HEK293 (cell line): Measurements from ENCODE around the gene BICD1.

Experiments
- CTCF ChIA-PET: fragments of 350-600 bp; formaldehyde crosslinking; extraction: SDS; loops from one replicate; lab custom pipeline; 2021; ENCODE audit warnings: antibody characterized with exemption; lab: Yijun Ruan, JAX
- POLR2A ChIA-PET: fragments of 300-600 bp; formaldehyde crosslinking; extraction: SDS; loops from one replicate; lab custom pipeline; 2020; ENCODE audit warnings: antibody characterized with exemption, inconsistent platforms; lab: Yijun Ruan, JAX
- H3K27ac ChIP-seq: fragments of 200-500 bp; sonication (Bioruptor generic); 2 replicates; pipeline ENCODE4 v1.5.1; 2014; ENCODE audit warnings: low read depth, low read length, control low read depth, inconsistent platforms; ENCODE audit errors: extremely low read depth
- H3K36me3 ChIP-seq, 2 experiments: fragments of 200-500 bp in 1 of 2; sonication (Bioruptor generic) in 1 of 2; 1 replicate in 1 of 2; 2 replicates in 1 of 2; pipeline ENCODE4 v1.5.1; 2014 to 2017; ENCODE audit warnings: inconsistent platforms in 2 of 2, low read length in 2 of 2; ENCODE audit not compliant: control insufficient read depth in 2 of 2, insufficient read depth in 1 of 2
- H3K4me1 ChIP-seq: fragments of 200-500 bp; sonication (Bioruptor generic); 2 replicates; pipeline ENCODE4 v1.5.1; 2014; ENCODE audit warnings: mild to moderate bottlenecking, low read length, inconsistent platforms; ENCODE audit not compliant: control insufficient read depth, insufficient read depth
- H3K4me3 ChIP-seq: 2 replicates; pipeline ENCODE4 v1.5.1; 2011; ENCODE audit warnings: low read depth, mild to moderate bottlenecking, control low read depth, low read length, moderate library complexity
- H3K9me3 ChIP-seq: fragments of 200-500 bp; sonication (Bioruptor generic); 2 replicates; pipeline ENCODE4 v1.5.1; 2014; ENCODE audit warnings: low read depth, low read length, inconsistent platforms; ENCODE audit not compliant: control insufficient read depth, insufficient read depth
- KLF7 ChIP-seq: fragments of 450-650 bp; formaldehyde crosslinking; IDR thresholded peaks from 2 replicates; pipeline ENCODE4 v1.5.1; 2016; ENCODE audit warnings: missing biosample characterization, missing genetic modification characterization, borderline replicate concordance
- MEIS1 ChIP-seq: sonication (generic); formaldehyde crosslinking; IDR thresholded peaks from 2 replicates; pipeline ENCODE4 v1.8.1; 2022; ENCODE audit warnings: missing genetic modification reagents, mild to moderate bottlenecking, borderline replicate concordance
- PRDM1 ChIP-seq: fragments of 450-650 bp; formaldehyde crosslinking; IDR thresholded peaks from 2 replicates; pipeline ENCODE4; 2016; ENCODE audit warnings: missing biosample characterization, missing genetic modification characterization
- YY2 ChIP-seq: fragments of 450-650 bp; formaldehyde crosslinking; IDR thresholded peaks from 2 replicates; pipeline ENCODE4 v1.5.1; 2016; ENCODE audit warnings: missing biosample characterization, missing genetic modification characterization
- ZBTB26 ChIP-seq: fragments of 450-650 bp; formaldehyde crosslinking; optimal IDR thresholded peaks from 2 replicates; pipeline ENCODE3; 2016; ENCODE audit warnings: missing biosample characterization, mild to moderate bottlenecking, missing genetic modification characterization
- ZNF140 ChIP-seq: fragments of 450-650 bp; formaldehyde crosslinking; IDR thresholded peaks from 2 replicates; pipeline ENCODE4 v1.5.1; 2016; ENCODE audit warnings: missing biosample characterization, missing genetic modification characterization
- ZNF146 ChIP-seq: fragments of 450-650 bp; formaldehyde crosslinking; IDR thresholded peaks from 2 replicates; pipeline ENCODE4 v1.5.1; 2016; ENCODE audit warnings: missing biosample characterization, missing genetic modification characterization
- ZNF211 ChIP-seq: fragments of 450-650 bp; formaldehyde crosslinking; IDR thresholded peaks from 2 replicates; pipeline ENCODE4 v1.5.1; 2016; ENCODE audit warnings: low read depth, missing biosample characterization, missing genetic modification characterization
- ZNF223 ChIP-seq: fragments of 450-650 bp; formaldehyde crosslinking; IDR thresholded peaks from 2 replicates; pipeline ENCODE4 v1.5.1; 2016; ENCODE audit warnings: missing biosample characterization, missing genetic modification characterization
- ZNF248 ChIP-seq: fragments of 450-650 bp; formaldehyde crosslinking; IDR thresholded peaks from 2 replicates; pipeline ENCODE4 v1.5.1; 2017; ENCODE audit warnings: missing biosample characterization, missing genetic modification characterization
- ZNF302 ChIP-seq: fragments of 450-650 bp; formaldehyde crosslinking; IDR thresholded peaks from 2 replicates; pipeline ENCODE4 v1.5.1; 2016; ENCODE audit warnings: missing biosample characterization, missing genetic modification characterization, low read depth
- ZNF311 ChIP-seq: fragments of 450-650 bp; formaldehyde crosslinking; IDR thresholded peaks from 2 replicates; pipeline ENCODE4 v1.5.1; 2017; ENCODE audit warnings: missing biosample characterization, missing genetic modification characterization, borderline replicate concordance
- ZNF391 ChIP-seq: fragments of 450-650 bp; formaldehyde crosslinking; IDR thresholded peaks from 2 replicates; pipeline ENCODE4 v1.5.1; 2016; ENCODE audit warnings: low read depth, missing biosample characterization, missing genetic modification characterization, borderline replicate concordance
- ZNF394 ChIP-seq: fragments of 450-650 bp; formaldehyde crosslinking; IDR thresholded peaks from 2 replicates; pipeline ENCODE4 v1.5.1; 2016; ENCODE audit warnings: missing biosample characterization, missing genetic modification characterization, mild to moderate bottlenecking, moderate library complexity, borderline replicate concordance
- ZNF416 ChIP-seq: fragments of 450-650 bp; formaldehyde crosslinking; IDR thresholded peaks from 2 replicates; pipeline ENCODE4 v1.5.1; 2016; ENCODE audit warnings: missing biosample characterization, missing genetic modification characterization
- ZNF426 ChIP-seq: fragments of 450-650 bp; formaldehyde crosslinking; IDR thresholded peaks from 2 replicates; pipeline ENCODE4 v1.5.1; 2017; ENCODE audit warnings: missing biosample characterization, missing genetic modification characterization, mild to moderate bottlenecking, inconsistent platforms, moderate library complexity
- ZNF621 ChIP-seq: fragments of 450-650 bp; formaldehyde crosslinking; IDR thresholded peaks from 2 replicates; pipeline ENCODE4 v1.5.1; 2017; ENCODE audit warnings: missing biosample characterization, missing genetic modification characterization
- ZNF624 ChIP-seq: fragments of 450-650 bp; formaldehyde crosslinking; IDR thresholded peaks from 2 replicates; pipeline ENCODE4 v1.5.1; 2017; ENCODE audit warnings: missing biosample characterization, missing genetic modification characterization
- ZNF626 ChIP-seq: fragments of 450-650 bp; sonication (Bioruptor Pico); formaldehyde crosslinking; IDR thresholded peaks from 2 replicates; pipeline ENCODE4 v1.5.1; 2018; ENCODE audit warnings: missing biosample characterization, missing genetic modification characterization, inconsistent platforms
- ZNF707 ChIP-seq: fragments of 450-650 bp; formaldehyde crosslinking; IDR thresholded peaks from 2 replicates; pipeline ENCODE4 v1.5.1; 2016; ENCODE audit warnings: missing biosample characterization, missing genetic modification characterization
- TF ChIP-seq, protein P1 (sequence below): fragments of 450-650 bp; formaldehyde crosslinking; IDR thresholded peaks from 2 replicates; pipeline ENCODE4 v1.5.1; 2016; ENCODE audit warnings: missing biosample characterization, missing genetic modification characterization, borderline replicate concordance
- TF ChIP-seq, protein P2 (sequence below): fragments of 450-650 bp; formaldehyde crosslinking; IDR thresholded peaks from 2 replicates; pipeline ENCODE4 v1.5.1; 2016; ENCODE audit warnings: missing biosample characterization, missing genetic modification characterization

BICD1 gene

DNA sequence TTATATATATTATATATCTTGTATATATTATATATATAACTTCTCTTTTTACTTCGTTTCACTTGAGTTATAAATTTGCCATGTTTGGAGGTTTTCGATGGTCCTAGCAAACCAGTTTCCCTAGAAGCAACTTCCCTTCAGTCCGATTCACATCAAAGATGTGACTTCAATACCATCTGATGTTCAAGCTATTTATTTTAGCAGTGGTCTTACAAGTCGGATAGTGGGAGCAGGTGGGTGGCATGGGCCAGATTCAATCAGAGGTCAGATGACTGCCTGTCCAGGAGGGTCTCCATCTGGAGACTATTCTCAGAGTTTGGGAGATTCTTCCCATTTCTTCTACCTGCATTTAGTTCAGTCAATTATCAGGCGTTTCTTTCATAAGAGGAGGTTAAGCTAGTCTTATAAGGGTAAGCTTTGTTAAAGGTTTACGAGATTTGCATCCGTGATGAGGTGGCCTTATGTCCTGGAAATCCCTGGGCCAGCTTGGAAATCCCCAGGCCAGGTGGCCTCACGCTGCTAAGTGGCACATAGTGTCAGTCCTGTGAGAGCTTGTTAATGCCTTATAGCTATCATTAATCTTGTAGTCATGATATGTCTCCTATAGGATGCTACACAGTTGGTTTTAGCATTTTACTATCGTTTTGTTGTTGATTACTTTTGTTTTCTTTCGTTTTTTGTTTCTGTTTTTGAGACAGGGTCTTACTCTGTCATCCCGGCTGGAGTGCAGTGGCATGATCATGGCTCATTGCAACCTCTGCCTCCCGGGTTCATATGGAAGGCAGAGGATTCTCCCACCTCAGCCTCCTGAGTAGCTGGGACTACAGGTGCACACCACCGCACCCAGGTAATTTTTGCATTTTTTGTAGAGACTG lies 145.8 kb downstream of the BICD1 start:
- Histone ChIP-seq H3K27ac (no peak overlapping the region), H3K4me3 (no peak overlapping the region), H3K9me3 (no peaks in the 10 kb centered on the region), H3K36me3 (no peaks in the 10 kb centered on the region), H3K4me1 (no peaks in the 10 kb centered on the region; the same call in 1 of the 2 replicates)
- POLR2A ChIA-PET, result no interaction called here
- TF ChIP-seq ZNF140 (tag by site-specific recombination) (no peak), ZNF416 (tag by site-specific recombination) (no peak), ZNF707 (tag by site-specific recombination) (no peak), ZNF223 (tag by site-specific recombination) (no peak), ZNF626 (tag by site-specific recombination) (no peak), ZNF211 (tag by site-specific recombination) (no peak), ZNF248 (no peak), MEIS1 (CRISPR knock-in tag) (no peak), ZNF426 (tag by site-specific recombination) (no peak), ZNF624 (tag by site-specific recombination) (no peak), ZNF311 (tag by site-specific recombination) (no peak), ZNF621 (tag by site-specific recombination) (no peak), ZNF394 (tag by site-specific recombination) (no peak)
- TF ChIP-seq, protein P1, sequence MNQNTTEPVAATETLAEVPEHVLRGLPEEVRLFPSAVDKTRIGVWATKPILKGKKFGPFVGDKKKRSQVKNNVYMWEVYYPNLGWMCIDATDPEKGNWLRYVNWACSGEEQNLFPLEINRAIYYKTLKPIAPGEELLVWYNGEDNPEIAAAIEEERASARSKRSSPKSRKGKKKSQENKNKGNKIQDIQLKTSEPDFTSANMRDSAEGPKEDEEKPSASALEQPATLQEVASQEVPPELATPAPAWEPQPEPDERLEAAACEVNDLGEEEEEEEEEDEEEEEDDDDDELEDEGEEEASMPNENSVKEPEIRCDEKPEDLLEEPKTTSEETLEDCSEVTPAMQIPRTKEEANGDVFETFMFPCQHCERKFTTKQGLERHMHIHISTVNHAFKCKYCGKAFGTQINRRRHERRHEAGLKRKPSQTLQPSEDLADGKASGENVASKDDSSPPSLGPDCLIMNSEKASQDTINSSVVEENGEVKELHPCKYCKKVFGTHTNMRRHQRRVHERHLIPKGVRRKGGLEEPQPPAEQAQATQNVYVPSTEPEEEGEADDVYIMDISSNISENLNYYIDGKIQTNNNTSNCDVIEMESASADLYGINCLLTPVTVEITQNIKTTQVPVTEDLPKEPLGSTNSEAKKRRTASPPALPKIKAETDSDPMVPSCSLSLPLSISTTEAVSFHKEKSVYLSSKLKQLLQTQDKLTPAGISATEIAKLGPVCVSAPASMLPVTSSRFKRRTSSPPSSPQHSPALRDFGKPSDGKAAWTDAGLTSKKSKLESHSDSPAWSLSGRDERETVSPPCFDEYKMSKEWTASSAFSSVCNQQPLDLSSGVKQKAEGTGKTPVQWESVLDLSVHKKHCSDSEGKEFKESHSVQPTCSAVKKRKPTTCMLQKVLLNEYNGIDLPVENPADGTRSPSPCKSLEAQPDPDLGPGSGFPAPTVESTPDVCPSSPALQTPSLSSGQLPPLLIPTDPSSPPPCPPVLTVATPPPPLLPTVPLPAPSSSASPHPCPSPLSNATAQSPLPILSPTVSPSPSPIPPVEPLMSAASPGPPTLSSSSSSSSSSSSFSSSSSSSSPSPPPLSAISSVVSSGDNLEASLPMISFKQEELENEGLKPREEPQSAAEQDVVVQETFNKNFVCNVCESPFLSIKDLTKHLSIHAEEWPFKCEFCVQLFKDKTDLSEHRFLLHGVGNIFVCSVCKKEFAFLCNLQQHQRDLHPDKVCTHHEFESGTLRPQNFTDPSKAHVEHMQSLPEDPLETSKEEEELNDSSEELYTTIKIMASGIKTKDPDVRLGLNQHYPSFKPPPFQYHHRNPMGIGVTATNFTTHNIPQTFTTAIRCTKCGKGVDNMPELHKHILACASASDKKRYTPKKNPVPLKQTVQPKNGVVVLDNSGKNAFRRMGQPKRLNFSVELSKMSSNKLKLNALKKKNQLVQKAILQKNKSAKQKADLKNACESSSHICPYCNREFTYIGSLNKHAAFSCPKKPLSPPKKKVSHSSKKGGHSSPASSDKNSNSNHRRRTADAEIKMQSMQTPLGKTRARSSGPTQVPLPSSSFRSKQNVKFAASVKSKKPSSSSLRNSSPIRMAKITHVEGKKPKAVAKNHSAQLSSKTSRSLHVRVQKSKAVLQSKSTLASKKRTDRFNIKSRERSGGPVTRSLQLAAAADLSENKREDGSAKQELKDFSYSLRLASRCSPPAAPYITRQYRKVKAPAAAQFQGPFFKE, result no peak
- TF ChIP-seq, protein P2, sequence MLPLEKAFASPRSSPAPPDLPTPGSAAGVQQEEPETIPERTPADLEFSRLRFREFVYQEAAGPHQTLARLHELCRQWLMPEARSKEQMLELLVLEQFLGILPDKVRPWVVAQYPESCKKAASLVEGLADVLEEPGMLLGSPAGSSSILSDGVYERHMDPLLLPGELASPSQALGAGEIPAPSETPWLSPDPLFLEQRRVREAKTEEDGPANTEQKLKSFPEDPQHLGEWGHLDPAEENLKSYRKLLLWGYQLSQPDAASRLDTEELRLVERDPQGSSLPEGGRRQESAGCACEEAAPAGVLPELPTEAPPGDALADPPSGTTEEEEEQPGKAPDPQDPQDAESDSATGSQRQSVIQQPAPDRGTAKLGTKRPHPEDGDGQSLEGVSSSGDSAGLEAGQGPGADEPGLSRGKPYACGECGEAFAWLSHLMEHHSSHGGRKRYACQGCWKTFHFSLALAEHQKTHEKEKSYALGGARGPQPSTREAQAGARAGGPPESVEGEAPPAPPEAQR (tag by site-specific recombination), result no peak
- CTCF ChIA-PET, result no interaction called here

DNA sequence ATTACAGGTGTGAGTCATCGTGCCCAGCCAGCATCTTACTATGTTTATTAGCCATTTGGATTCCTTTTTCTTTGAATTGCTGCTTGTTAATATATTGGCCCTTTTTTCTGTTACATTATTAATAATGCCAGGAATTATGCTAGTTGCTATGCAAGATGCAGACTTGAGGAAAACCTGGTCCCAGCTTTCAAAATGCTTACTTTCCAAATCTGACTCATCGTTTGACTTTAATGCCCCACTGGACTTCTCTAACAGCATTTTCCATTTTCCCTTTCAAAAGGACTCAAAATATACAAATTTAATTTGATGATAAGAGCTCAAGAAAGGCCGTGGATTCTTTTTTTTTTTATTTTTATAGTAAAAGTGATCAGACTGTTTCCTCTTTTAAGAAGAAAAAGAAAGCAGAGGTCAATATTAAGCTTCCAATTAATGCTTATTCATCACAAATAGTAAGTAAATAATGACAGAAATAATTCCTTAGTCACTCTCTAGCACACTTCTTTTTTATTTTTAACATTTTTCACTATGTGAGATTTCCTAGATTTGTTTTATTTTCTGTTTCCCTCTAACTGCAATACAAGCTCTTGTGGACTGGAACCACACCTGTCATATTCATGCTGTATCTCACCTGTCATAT lies 146.6 kb downstream of the BICD1 start:
- H3K36me3 ChIP-seq, result no peaks in the 10 kb centered on the region
- H3K27ac ChIP-seq, result no peak overlapping the region
- CTCF ChIA-PET, result no interaction called here
- no peaks in the 10 kb centered on the region for H3K9me3 ChIP-seq
- H3K4me3 ChIP-seq, result no peak overlapping the region
- H3K4me1 ChIP-seq, result no peaks in the 10 kb centered on the region; the same call in 1 of the 2 replicates
- POLR2A ChIA-PET, result no interaction called here
- TF ChIP-seq ZBTB26 (tag by site-specific recombination), result no peak
- TF ChIP-seq YY2, result no peak
- TF ChIP-seq ZNF146 (tag by site-specific recombination), result no peak
- TF ChIP-seq KLF7 (tag by site-specific recombination), result no peak
- no peak for TF ChIP-seq ZNF391 (tag by site-specific recombination)
- no peak for TF ChIP-seq ZNF302 (tag by site-specific recombination)
- TF ChIP-seq PRDM1 (tag by site-specific recombination), result no peak
